ENCODE data around the gene CNTNAP5. TPM values are rescaled to one million over a fixed set of nuclear protein-coding genes. Genes with fewer than 3 reads are reported as not detected.

CNTNAP5 gene
- total and polyA plus RNA-seq, 2 of the 8 experiments (the other 6 are each of a cell fraction or from before 2014, with no cell fraction given), result 0.11 to 0.76 TPM

DNA sequence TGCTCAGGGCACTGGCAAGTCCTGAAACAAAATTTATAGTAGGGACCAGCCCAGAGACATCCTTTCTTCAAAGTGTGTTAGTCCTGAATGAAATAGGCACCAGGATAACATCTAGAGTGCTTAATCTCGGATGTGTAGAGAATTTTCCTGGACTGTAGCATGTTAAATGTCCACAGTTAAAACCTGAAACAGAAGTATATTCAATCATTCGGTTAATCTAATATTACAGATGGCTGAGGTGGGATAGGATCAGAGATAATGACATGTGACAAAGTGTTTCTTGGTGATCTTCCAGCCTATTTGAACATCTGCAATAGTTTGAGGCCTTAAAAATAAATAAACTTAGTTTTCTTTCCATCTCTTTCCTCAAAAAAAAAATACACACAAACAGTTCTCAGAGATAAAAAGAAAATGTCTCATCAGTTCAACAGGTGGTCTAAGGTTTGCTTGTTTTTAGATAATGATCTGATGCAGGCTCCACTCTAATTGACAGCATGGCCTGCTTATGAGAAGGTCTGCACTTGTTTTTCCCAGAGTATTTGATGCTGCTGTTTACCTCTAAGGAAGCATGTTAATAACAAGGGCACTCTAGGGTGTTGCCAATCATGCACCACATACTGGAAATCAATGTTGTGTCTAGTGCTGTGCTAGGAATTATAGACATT, 25.9 kb downstream of the CNTNAP5 start:
- Histone ChIP-seq H4K8ac (ENCODE audit: extremely low read depth, insufficient read depth, low read length) (no peak overlapping the region), H2BK5ac (ENCODE audit: low read depth, low read length) (no peak overlapping the region), H3K9ac (replicated peaks in 1 of 4; ENCODE audit: extremely low read depth in 1 of 4, low read depth in 3 of 4, low read length in 3 of 4) (no peak overlapping the region), H2BK120ac (replicated peaks; ENCODE audit: low read depth, low read length) (no peak overlapping the region), H3K36me3 (ENCODE audit: control insufficient read depth in 2 of 4, insufficient read depth in 4 of 4, low read length in 3 of 4) (no peaks in the 10 kb centered on the region), H3K4ac (replicated peaks; ENCODE audit: insufficient read length, low read depth, low read length) (no peak overlapping the region), H3K4me1 (replicated peaks in 1 of 4; ENCODE audit: control insufficient read depth in 3 of 4, insufficient read depth in 4 of 4, low read length in 3 of 4) (peaks cover 0 to 11% (median 5%) of the 10 kb centered on the region in 4 experiments; a peak in 4 of 7 replicates), H4K20me1 (replicated peaks in 1 of 2; ENCODE audit: control insufficient read depth in 1 of 2, insufficient read depth in 2 of 2, low read length in 2 of 2) (no peaks in the 10 kb centered on the region), H2BK20ac (ENCODE audit: low read length) (no peak overlapping the region), H3K23ac (ENCODE audit: insufficient read length) (no peak overlapping the region), H2BK12ac (ENCODE audit: low read depth, low read length) (no peak overlapping the region), H3K4me2 (ENCODE audit: insufficient read depth in 1 of 2, low read depth in 2 of 2, low read length in 2 of 2) (no peak overlapping the region), H2BK15ac (ENCODE audit: low read length) (no peak overlapping the region), H3K14ac (ENCODE audit: insufficient read length) (no peak overlapping the region), H4K5ac (ENCODE audit: insufficient read length, low read depth, low read length) (no peak overlapping the region), H3K9me3 (ENCODE audit: insufficient read depth in 2 of 2, low read depth in 1 of 2, low read length in 1 of 2) (no peaks in the 10 kb centered on the region), H3K23me2 (ENCODE audit: low read depth, low read length) (no peaks in the 10 kb centered on the region), H3K27ac (ENCODE audit: low read depth, low read length) (no peak overlapping the region), H3K79me2 (ENCODE audit: control insufficient read depth in 1 of 2, insufficient read depth in 2 of 2, low read length in 2 of 2) (no peaks in the 10 kb centered on the region), H3K4me3 (ENCODE audit: extremely low read depth in 1 of 4, insufficient read depth in 2 of 4, low read depth in 3 of 4, low read length in 4 of 4) (no peak overlapping the region), H3K27me3 (replicated peaks in 1 of 4; ENCODE audit: control insufficient read depth in 3 of 4, extremely low read depth in 1 of 4, insufficient read depth in 3 of 4, low read length in 3 of 4) (peaks cover 0 to 1% (median 0%) of the 10 kb centered on the region in 4 experiments; a peak in 1 of 7 replicates), H3K56ac (replicated peaks; ENCODE audit: insufficient read length, low read depth, low read length) (no peak overlapping the region), H3K18ac (ENCODE audit: extremely low read depth, low read length) (no peak overlapping the region), H2AFZ (ENCODE audit: low read length) (no peak overlapping the region), H2AK5ac (ENCODE audit: low read depth, low read length) (no peak overlapping the region), H4K91ac (replicated peaks; ENCODE audit: insufficient read length, low read length) (no peak overlapping the region), H3K79me1 (ENCODE audit: low read depth, low read length) (no peaks in the 10 kb centered on the region)
- CTCF ChIA-PET (ENCODE audit: partially characterized antibody), result no interaction called here
- POLR2A ChIA-PET (ENCODE audit: partially characterized antibody), result no interaction called here
- 93% methylated on average over 2 of the region's 2 CpGs; no CpG with 5 or more reads in 1 of the 2 experiments for WGBS, 2 experiments (ENCODE audit: extremely low coverage in 1 of 2, insufficient coverage in 1 of 2, insufficient read length in 1 of 2, insufficient replicate concordance in 2 of 2, low coverage in 1 of 2, low lambda C conversion rate in 2 of 2, missing lambda C conversion rate in 1 of 2)
- FAIRE-seq (no peak), DNase-seq (ENCODE audit: low read depth in 1 of 2, low spot score in 2 of 2) (no peak)

All from H1 (cell line).